GM12874 (cell line): ENCODE results near the gene MRPS35.

Source experiments
- TF ChIP-seq, protein P1 (sequence below): IDR thresholded peaks from 2 replicates; pipeline ENCODE4 v1.5.1; 2011; ENCODE audit warnings: low read depth, mild to moderate bottlenecking, control low read depth, low read length, moderate library complexity; ENCODE audit not compliant: insufficient read depth

Gene MRPS35

DNA sequence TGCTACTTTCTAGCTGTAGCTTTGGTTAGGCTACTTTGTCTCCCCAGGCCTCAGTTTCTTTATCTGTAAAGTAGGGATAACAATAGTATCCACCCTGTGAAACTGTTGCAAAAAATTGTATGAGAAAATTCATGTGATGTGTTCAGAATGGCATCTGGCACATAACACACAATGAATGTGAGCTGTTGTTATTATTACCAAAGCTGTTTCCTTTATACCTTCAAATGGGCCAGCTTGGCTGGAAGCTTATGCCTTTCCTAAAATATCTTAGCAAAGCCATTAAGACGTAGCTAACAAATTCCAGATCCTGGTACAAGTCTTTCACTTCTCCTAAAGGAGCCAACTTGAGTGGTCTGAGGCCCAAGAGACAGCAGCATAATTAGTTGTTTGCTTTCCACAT, 94.6 kb downstream of the MRPS35 start:
- TF ChIP-seq, protein P1, sequence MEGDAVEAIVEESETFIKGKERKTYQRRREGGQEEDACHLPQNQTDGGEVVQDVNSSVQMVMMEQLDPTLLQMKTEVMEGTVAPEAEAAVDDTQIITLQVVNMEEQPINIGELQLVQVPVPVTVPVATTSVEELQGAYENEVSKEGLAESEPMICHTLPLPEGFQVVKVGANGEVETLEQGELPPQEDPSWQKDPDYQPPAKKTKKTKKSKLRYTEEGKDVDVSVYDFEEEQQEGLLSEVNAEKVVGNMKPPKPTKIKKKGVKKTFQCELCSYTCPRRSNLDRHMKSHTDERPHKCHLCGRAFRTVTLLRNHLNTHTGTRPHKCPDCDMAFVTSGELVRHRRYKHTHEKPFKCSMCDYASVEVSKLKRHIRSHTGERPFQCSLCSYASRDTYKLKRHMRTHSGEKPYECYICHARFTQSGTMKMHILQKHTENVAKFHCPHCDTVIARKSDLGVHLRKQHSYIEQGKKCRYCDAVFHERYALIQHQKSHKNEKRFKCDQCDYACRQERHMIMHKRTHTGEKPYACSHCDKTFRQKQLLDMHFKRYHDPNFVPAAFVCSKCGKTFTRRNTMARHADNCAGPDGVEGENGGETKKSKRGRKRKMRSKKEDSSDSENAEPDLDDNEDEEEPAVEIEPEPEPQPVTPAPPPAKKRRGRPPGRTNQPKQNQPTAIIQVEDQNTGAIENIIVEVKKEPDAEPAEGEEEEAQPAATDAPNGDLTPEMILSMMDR = no peak
